GM15510 (cell line): ENCODE measurements around the gene PPP2R1A.

Source experiments
- POLR2A ChIP-seq: IDR thresholded peaks from 3 replicates; pipeline ENCODE4 v1.6.1; 2011; ENCODE audit warnings: borderline replicate concordance; ENCODE audit not compliant: insufficient read length; ENCODE audit errors: extremely low read depth

Gene PPP2R1A

GRCh38 chr19:52270266-52270885 is 80.5 kb downstream of the PPP2R1A start:
- no peak for TF ChIP-seq POLR2A

DNA sequence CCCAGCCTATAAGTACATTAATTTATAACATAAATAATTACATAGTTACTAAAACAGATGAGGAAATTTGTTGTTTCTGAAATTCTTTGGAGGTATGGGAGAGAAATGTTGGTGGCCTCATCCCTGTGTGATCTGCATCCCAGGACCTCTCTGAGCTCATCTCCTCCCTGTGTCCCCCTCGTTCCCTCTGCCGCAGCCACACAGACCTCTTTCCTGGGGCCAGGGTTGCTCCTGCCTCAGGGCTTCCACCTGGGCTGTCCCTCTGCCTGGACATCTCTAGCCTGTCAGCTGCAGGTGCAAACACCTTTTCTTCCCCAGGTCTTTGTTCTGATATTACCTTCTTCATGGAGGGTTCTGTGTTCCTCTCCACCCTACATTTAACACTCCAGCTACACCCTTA is 83.4 kb downstream of the PPP2R1A start:
- TF ChIP-seq POLR2A: no peak

DNA sequence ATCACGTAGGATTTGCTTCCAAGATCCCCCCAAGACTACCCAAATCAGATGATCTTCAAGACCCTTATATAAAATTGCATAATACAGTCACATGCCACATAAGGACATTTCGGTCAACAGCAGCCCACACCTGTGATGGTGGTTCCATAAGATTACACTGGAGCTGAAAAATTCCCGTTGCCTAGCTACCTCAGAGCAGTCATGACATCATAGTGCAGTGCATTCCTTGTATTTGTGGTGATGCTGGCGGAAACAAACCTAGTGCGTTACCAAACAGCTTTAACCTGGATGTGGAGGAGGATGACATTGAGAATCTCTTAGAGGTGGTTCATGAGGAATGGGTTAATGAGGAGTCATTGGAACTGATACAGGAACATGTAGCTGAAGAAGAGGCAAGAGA is 84.3 kb downstream of the PPP2R1A start:
- TF ChIP-seq POLR2A: no peak

GRCh38 chr19:52275988-52276387 is 86.1 kb downstream of the PPP2R1A start:
- no peak for TF ChIP-seq POLR2A

GRCh38 chr19:52277471-52277870 is 87.6 kb downstream of the PPP2R1A start:
- no peak for TF ChIP-seq POLR2A
